22Rv1 (cell line): ENCODE measurements around the gene DPM3.

Source experiments
- ZFX ChIP-seq: fragments of 450-650 bp; IDR thresholded peaks from 2 replicates; pipeline ENCODE4 v1.6.1; 2017; ENCODE audit warnings: antibody characterized with exemption, borderline replicate concordance
- TF ChIP-seq, protein P1 (sequence below): fragments of 450-650 bp; IDR thresholded peaks from 2 replicates; pipeline ENCODE4 v1.5.1; 2017; ENCODE audit warnings: mild to moderate bottlenecking

DNA sequence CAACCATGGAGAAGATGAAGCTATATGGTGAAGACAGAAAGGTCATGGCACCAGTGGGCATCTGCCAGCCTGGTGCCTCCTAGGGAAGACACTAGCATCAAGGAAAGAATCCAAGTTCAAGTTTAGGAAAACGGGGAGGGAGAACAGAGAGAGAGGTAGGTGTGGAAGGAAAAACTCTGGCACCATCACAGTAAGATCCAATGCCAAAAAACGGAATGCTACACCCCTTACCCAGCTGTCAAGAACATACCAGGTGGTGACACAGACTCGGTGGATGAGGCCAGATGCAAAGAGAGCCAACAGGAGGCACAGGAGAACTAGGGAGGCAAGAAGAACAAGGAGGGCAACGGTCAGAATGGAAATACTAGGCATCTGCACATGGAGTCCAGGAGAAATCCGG is 29.2 kb upstream of the DPM3 start:
- TF ChIP-seq, protein P1, sequence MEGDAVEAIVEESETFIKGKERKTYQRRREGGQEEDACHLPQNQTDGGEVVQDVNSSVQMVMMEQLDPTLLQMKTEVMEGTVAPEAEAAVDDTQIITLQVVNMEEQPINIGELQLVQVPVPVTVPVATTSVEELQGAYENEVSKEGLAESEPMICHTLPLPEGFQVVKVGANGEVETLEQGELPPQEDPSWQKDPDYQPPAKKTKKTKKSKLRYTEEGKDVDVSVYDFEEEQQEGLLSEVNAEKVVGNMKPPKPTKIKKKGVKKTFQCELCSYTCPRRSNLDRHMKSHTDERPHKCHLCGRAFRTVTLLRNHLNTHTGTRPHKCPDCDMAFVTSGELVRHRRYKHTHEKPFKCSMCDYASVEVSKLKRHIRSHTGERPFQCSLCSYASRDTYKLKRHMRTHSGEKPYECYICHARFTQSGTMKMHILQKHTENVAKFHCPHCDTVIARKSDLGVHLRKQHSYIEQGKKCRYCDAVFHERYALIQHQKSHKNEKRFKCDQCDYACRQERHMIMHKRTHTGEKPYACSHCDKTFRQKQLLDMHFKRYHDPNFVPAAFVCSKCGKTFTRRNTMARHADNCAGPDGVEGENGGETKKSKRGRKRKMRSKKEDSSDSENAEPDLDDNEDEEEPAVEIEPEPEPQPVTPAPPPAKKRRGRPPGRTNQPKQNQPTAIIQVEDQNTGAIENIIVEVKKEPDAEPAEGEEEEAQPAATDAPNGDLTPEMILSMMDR: no peak
- no peak for TF ChIP-seq ZFX
